Measurements from ENCODE around the gene MCTP1.

The MCTP1 gene

GRCh38 chr5:95222836-95223235, 62.1 kb downstream of the MCTP1 start:
- TF ChIP-seq CTCF (IDR thresholded peaks at IDR 0.05): no peak
- Histone ChIP-seq H3K4me3 (ENCODE audit: low read depth, low read length) (no peak overlapping the region), H3K4me2 (ENCODE audit: low read length) (no peak overlapping the region), H3K9me3 (ENCODE audit: control insufficient read depth, low read length) (no peaks in the 10 kb centered on the region), H3K27ac (no peak overlapping the region), H3K36me3 (ENCODE audit: control insufficient read depth, insufficient read depth, low read length) (no peaks in the 10 kb centered on the region), H3K9ac (no peak overlapping the region), H2AFZ (no peak overlapping the region), H3K79me2 (no peaks in the 10 kb centered on the region), H3K4me1 (no peaks in the 10 kb centered on the region), H3K27me3 (ENCODE audit: control insufficient read depth, insufficient read depth, low read length) (no peaks in the 10 kb centered on the region)

- Histone ChIP-seq H3K79me2 (no peaks in the 10 kb centered on the region), H3K9ac (no peak overlapping the region), H3K4me2 (ENCODE audit: low read length) (no peak overlapping the region), H3K27ac (no peak overlapping the region), H2AFZ (no peak overlapping the region), H3K9me3 (ENCODE audit: control insufficient read depth, low read length) (no peaks in the 10 kb centered on the region), H3K4me1 (no peaks in the 10 kb centered on the region), H3K27me3 (ENCODE audit: control insufficient read depth, insufficient read depth, low read length) (no peaks in the 10 kb centered on the region), H3K4me3 (ENCODE audit: low read depth, low read length) (no peak overlapping the region), H3K36me3 (ENCODE audit: control insufficient read depth, insufficient read depth, low read length) (no peaks in the 10 kb centered on the region)
- TF ChIP-seq CTCF (IDR thresholded peaks at IDR 0.05): no peak
These were observed 63.7 kb downstream of the MCTP1 start for GRCh38 chr5:95221234-95221633.

GRCh38 chr5:95220381-95220780, 64.5 kb downstream of the MCTP1 start:
- no peaks in the 10 kb centered on the region for H3K27me3 ChIP-seq (ENCODE audit: control insufficient read depth, insufficient read depth, low read length)
- H3K79me2 ChIP-seq: no peaks in the 10 kb centered on the region
- no peaks in the 10 kb centered on the region for H3K9me3 ChIP-seq (ENCODE audit: control insufficient read depth, low read length)
- H3K27ac ChIP-seq: no peak overlapping the region
- no peak overlapping the region for H3K4me3 ChIP-seq (ENCODE audit: low read depth, low read length)
- H3K36me3 ChIP-seq (ENCODE audit: control insufficient read depth, insufficient read depth, low read length): no peaks in the 10 kb centered on the region
- no peak overlapping the region for H2AFZ ChIP-seq
- no peak overlapping the region for H3K9ac ChIP-seq
- TF ChIP-seq CTCF (IDR thresholded peaks at IDR 0.05): no peak
- H3K4me1 ChIP-seq: no peaks in the 10 kb centered on the region
- no peak overlapping the region for H3K4me2 ChIP-seq (ENCODE audit: low read length)

GRCh38 chr5:95219411-95219810, 65.5 kb downstream of the MCTP1 start:
- no peaks in the 10 kb centered on the region for H3K4me1 ChIP-seq
- H3K9ac ChIP-seq: no peak overlapping the region
- H2AFZ ChIP-seq: no peak overlapping the region
- TF ChIP-seq CTCF (IDR thresholded peaks at IDR 0.05): no peak
- no peaks in the 10 kb centered on the region for H3K36me3 ChIP-seq (ENCODE audit: control insufficient read depth, insufficient read depth, low read length)
- H3K79me2 ChIP-seq: no peaks in the 10 kb centered on the region
- H3K4me3 ChIP-seq (ENCODE audit: low read depth, low read length): no peak overlapping the region
- no peaks in the 10 kb centered on the region for H3K27me3 ChIP-seq (ENCODE audit: control insufficient read depth, insufficient read depth, low read length)
- H3K27ac ChIP-seq: no peak overlapping the region
- H3K4me2 ChIP-seq (ENCODE audit: low read length): no peak overlapping the region
- H3K9me3 ChIP-seq (ENCODE audit: control insufficient read depth, low read length): no peaks in the 10 kb centered on the region

- Histone ChIP-seq H3K9ac (no peak overlapping the region), H3K27ac (no peak overlapping the region), H3K4me3 (ENCODE audit: low read depth, low read length) (no peak overlapping the region), H3K36me3 (ENCODE audit: control insufficient read depth, insufficient read depth, low read length) (no peaks in the 10 kb centered on the region), H3K4me1 (no peaks in the 10 kb centered on the region), H3K27me3 (ENCODE audit: control insufficient read depth, insufficient read depth, low read length) (no peaks in the 10 kb centered on the region), H3K9me3 (ENCODE audit: control insufficient read depth, low read length) (no peaks in the 10 kb centered on the region), H2AFZ (no peak overlapping the region), H3K79me2 (no peaks in the 10 kb centered on the region), H3K4me2 (ENCODE audit: low read length) (no peak overlapping the region)
- no peak for TF ChIP-seq CTCF (IDR thresholded peaks at IDR 0.05)
These were observed 67.0 kb downstream of the MCTP1 start for GRCh38 chr5:95217881-95218280.

Measured in parathyroid adenoma (tissue), 2 donors.